ENCODE data around the gene WEE1. TPM values are rescaled to one million over a fixed set of nuclear protein-coding genes. Genes with fewer than 3 reads are reported as not detected.

Gene WEE1
- total RNA-seq, 2 donors from 2014 or later: 80.1 to 93.5 TPM

DNA sequence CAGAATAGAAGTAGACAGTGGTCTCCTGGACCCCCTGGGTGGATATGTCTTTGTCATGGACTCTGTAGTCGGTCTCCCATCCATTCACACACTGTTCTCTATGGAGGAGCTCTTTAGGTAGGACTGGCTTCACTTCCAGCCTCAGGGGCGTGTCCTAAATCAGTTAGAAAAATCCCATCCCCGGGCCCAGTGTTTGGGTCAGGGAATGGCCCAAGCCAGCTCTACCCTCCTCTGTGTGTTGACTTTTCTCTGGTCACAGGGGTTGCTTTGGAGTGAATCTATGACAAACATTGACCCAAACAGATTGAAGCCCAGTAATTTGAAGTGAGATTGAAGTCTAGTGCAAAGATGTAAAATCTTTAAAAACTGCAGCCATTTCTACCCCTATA is 34.0 kb downstream of the WEE1 start:
- Histone ChIP-seq H3K4me3 (ENCODE audit: low read length) (no peak overlapping the region), H3K27ac (ENCODE audit: low read depth, low read length) (no peak overlapping the region), H3K9ac (ENCODE audit: extremely low read depth, low read length, poor library complexity, severe bottlenecking) (no peak overlapping the region), H3K27me3 (ENCODE audit: control insufficient read depth, insufficient read depth, low read length, poor library complexity, severe bottlenecking) (no peaks in the 10 kb centered on the region), H3K9me3 (ENCODE audit: control insufficient read depth, low read length) (no peaks in the 10 kb centered on the region), H3K4me1 (ENCODE audit: control insufficient read depth, insufficient read depth, low read length) (no peaks in the 10 kb centered on the region), H3K36me3 (ENCODE audit: control insufficient read depth, insufficient read depth, low read length) (no peaks in the 10 kb centered on the region)
- peaks cover 19% of the 10 kb centered on the region for H3K4me1 Mint-ChIP-seq
- TF ChIP-seq, protein P1, sequence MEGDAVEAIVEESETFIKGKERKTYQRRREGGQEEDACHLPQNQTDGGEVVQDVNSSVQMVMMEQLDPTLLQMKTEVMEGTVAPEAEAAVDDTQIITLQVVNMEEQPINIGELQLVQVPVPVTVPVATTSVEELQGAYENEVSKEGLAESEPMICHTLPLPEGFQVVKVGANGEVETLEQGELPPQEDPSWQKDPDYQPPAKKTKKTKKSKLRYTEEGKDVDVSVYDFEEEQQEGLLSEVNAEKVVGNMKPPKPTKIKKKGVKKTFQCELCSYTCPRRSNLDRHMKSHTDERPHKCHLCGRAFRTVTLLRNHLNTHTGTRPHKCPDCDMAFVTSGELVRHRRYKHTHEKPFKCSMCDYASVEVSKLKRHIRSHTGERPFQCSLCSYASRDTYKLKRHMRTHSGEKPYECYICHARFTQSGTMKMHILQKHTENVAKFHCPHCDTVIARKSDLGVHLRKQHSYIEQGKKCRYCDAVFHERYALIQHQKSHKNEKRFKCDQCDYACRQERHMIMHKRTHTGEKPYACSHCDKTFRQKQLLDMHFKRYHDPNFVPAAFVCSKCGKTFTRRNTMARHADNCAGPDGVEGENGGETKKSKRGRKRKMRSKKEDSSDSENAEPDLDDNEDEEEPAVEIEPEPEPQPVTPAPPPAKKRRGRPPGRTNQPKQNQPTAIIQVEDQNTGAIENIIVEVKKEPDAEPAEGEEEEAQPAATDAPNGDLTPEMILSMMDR (conservative IDR thresholded peaks at IDR 0.05): no peak
- H3K36me3 Mint-ChIP-seq (ENCODE audit: low read depth): no peaks in the 10 kb centered on the region
- WGBS, 2 experiments (ENCODE audit: insufficient coverage in 1 of 2, insufficient read length in 1 of 2): 67 to 73% methylated on average over 3 of the region's 3 CpGs
- no peak overlapping the region for H3K4me3 Mint-ChIP-seq
- H3K27me3 Mint-ChIP-seq (ENCODE audit: insufficient read depth): no peaks in the 10 kb centered on the region
- peak overlapping the region; percentile 36 for H3K27ac Mint-ChIP-seq
- no peaks in the 10 kb centered on the region for H3K9me3 Mint-ChIP-seq
- DNase-seq: peak; percentile 76

DNA sequence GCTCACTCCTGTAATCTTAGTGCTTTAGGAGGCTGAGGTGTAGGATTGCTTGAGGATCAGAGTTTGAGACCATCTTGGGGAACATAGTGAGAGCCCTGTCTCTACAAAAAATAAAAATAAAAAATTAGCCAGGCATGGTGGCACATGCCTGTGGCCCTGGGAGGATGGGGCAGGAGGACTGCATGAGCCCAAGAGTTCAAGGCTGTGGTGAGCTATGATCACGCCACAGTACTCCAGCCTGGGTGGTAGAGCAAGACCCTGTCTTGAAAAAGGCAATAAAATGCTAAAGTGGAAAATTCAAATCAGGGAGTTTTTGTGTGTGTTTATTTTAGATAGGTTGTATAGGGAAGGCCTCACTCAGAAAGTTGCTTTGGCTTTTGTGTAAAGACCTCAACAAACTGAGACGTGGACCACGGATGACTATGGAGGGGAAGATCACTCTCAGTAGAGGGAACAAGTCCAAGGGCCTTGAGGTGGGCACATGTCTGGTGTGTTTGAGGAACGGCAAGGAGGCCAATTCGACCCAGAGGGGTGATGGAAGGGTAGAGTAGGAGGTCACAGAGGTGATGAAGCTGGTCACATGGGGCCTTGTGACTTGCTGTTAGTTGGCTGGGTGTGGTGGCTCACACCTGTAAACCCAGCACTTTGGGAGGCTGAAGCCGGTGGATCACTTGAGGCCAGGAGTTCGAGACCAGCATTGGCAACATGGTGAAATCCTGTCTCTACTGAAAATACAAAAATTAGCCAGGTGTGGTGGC is 35.7 kb downstream of the WEE1 start:
- H3K4me3 ChIP-seq (ENCODE audit: low read length): no peak overlapping the region
- no peaks in the 10 kb centered on the region for H3K36me3 Mint-ChIP-seq (ENCODE audit: low read depth)
- no peak overlapping the region for H3K27ac Mint-ChIP-seq
- H3K4me1 Mint-ChIP-seq: peaks cover 27% of the 10 kb centered on the region
- H3K9ac ChIP-seq (ENCODE audit: extremely low read depth, low read length, poor library complexity, severe bottlenecking): no peak overlapping the region
- no peaks in the 10 kb centered on the region for H3K9me3 Mint-ChIP-seq
- 86 to 95% methylated on average over 4 to 7 of the region's 7 CpGs for WGBS, 2 experiments (ENCODE audit: insufficient coverage in 1 of 2, insufficient read length in 1 of 2)
- no peak overlapping the region for H3K4me3 Mint-ChIP-seq
- DNase-seq: peak; percentile 31
- H3K27me3 Mint-ChIP-seq (ENCODE audit: insufficient read depth): no peaks in the 10 kb centered on the region
- H3K4me1 ChIP-seq (ENCODE audit: control insufficient read depth, insufficient read depth, low read length): no peaks in the 10 kb centered on the region
- H3K27ac ChIP-seq (ENCODE audit: low read depth, low read length): no peak overlapping the region
- no peaks in the 10 kb centered on the region for H3K9me3 ChIP-seq (ENCODE audit: control insufficient read depth, low read length)
- no peaks in the 10 kb centered on the region for H3K27me3 ChIP-seq (ENCODE audit: control insufficient read depth, insufficient read depth, low read length, poor library complexity, severe bottlenecking)
- H3K36me3 ChIP-seq (ENCODE audit: control insufficient read depth, insufficient read depth, low read length): no peaks in the 10 kb centered on the region
- TF ChIP-seq, protein P1 (conservative IDR thresholded peaks at IDR 0.05): no peak

DNA sequence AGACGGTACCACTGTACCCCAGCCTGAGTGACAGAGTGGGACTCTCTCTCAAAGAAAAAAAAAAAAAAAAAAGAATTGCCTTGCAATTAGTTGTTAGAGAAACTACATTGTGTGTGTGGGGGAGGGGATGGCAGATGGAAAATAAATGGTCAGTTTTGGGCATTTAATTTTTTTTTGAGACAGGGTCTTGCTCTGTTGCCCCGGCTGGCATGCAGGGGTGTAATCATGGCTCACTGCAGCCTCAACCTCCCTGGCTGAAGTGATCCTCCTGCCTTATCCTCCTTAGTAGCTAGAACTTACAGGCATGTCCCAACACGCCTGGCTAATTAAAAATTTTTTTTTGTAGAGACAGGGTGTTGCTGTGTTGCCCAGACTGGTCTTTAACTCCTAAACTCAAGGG is 36.4 kb downstream of the WEE1 start:
- Mint-ChIP-seq H3K27me3 (ENCODE audit: insufficient read depth) (no peaks in the 10 kb centered on the region), H3K36me3 (ENCODE audit: low read depth) (no peaks in the 10 kb centered on the region), H3K9me3 (no peaks in the 10 kb centered on the region), H3K27ac (no peak overlapping the region), H3K4me3 (no peak overlapping the region), H3K4me1 (peaks cover 33% of the 10 kb centered on the region)
- H3K9ac ChIP-seq (ENCODE audit: extremely low read depth, low read length, poor library complexity, severe bottlenecking): no peak overlapping the region
- H3K9me3 ChIP-seq (ENCODE audit: control insufficient read depth, low read length): no peaks in the 10 kb centered on the region
- no peak overlapping the region for H3K27ac ChIP-seq (ENCODE audit: low read depth, low read length)
- H3K36me3 ChIP-seq (ENCODE audit: control insufficient read depth, insufficient read depth, low read length): no peaks in the 10 kb centered on the region
- H3K4me1 ChIP-seq (ENCODE audit: control insufficient read depth, insufficient read depth, low read length): no peaks in the 10 kb centered on the region
- DNase-seq: peak; percentile 16
- no peaks in the 10 kb centered on the region for H3K27me3 ChIP-seq (ENCODE audit: control insufficient read depth, insufficient read depth, low read length, poor library complexity, severe bottlenecking)
- TF ChIP-seq, protein P1 (conservative IDR thresholded peaks at IDR 0.05): no peak
- no peak overlapping the region for H3K4me3 ChIP-seq (ENCODE audit: low read length)
- WGBS, 2 experiments (ENCODE audit: insufficient coverage in 1 of 2, insufficient read length in 1 of 2): 88 to 100% methylated on average over 2 to 3 of the region's 3 CpGs
